Measurements from ENCODE around the gene FAM98C.

DNA sequence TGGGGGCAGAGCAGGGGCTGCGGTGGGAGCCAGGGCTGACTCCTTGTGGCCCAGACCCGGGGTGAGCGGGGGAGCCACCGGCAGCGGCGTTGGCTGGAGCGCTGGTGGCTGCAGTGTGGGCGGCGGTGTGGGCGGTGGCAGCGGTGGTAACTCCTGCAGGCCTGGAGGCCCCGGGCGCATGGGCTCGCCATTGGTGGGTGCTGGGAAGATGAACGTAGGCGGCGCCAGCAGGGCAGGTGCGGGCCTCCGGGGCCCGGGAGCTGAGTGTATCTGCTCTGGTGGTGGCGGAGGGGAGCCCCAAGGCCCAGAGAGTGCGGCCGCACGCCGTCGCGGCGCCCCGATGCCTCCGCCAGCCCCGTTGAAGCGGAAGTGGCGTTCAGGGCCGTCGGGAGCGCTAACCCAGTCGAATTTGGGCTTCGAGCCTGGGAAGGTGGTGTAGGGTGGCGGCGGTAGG is 17.1 kb upstream of the FAM98C start:
- TF ChIP-seq, protein P1, sequence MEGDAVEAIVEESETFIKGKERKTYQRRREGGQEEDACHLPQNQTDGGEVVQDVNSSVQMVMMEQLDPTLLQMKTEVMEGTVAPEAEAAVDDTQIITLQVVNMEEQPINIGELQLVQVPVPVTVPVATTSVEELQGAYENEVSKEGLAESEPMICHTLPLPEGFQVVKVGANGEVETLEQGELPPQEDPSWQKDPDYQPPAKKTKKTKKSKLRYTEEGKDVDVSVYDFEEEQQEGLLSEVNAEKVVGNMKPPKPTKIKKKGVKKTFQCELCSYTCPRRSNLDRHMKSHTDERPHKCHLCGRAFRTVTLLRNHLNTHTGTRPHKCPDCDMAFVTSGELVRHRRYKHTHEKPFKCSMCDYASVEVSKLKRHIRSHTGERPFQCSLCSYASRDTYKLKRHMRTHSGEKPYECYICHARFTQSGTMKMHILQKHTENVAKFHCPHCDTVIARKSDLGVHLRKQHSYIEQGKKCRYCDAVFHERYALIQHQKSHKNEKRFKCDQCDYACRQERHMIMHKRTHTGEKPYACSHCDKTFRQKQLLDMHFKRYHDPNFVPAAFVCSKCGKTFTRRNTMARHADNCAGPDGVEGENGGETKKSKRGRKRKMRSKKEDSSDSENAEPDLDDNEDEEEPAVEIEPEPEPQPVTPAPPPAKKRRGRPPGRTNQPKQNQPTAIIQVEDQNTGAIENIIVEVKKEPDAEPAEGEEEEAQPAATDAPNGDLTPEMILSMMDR (IDR thresholded peaks at IDR 0.05; ENCODE audit: low read depth, low read length), result no peak
- no peak for TF ChIP-seq EZH2phosphoT487 (IDR thresholded peaks at IDR 0.05; ENCODE audit: low read depth)

All from OCI-LY3 (cell line).